ENCODE measurements around the gene MCRIP2. TPM values are rescaled to one million over a fixed set of nuclear protein-coding genes. Genes with fewer than 3 reads are reported as not detected.

MCRIP2 gene
- total RNA-seq, 2 donors from 2014 or later, result 22.8 to 34.2 TPM

GRCh38 chr16:651844-652243 lies 10.2 kb downstream of the MCRIP2 start:
- Histone ChIP-seq H3K36me3 (ENCODE audit: control insufficient read depth, insufficient read depth, low read length) (no peaks in the 10 kb centered on the region), H3K9ac (ENCODE audit: extremely low read depth, low read length, poor library complexity, severe bottlenecking) (no peak overlapping the region), H3K9me3 (ENCODE audit: control insufficient read depth, low read length) (no peaks in the 10 kb centered on the region), H3K4me3 (ENCODE audit: low read length) (no peak overlapping the region), H3K4me1 (ENCODE audit: control insufficient read depth, insufficient read depth, low read length) (no peaks in the 10 kb centered on the region), H3K27me3 (ENCODE audit: control insufficient read depth, insufficient read depth, low read length, poor library complexity, severe bottlenecking) (no peaks in the 10 kb centered on the region), H3K27ac (ENCODE audit: low read depth, low read length) (no peak overlapping the region)
- Mint-ChIP-seq H3K27me3 (ENCODE audit: insufficient read depth) (no peaks in the 10 kb centered on the region), H3K4me3 (no peak overlapping the region), H3K27ac (no peak overlapping the region), H3K4me1 (no peaks in the 10 kb centered on the region), H3K9me3 (no peaks in the 10 kb centered on the region), H3K36me3 (ENCODE audit: low read depth) (no peaks in the 10 kb centered on the region)
- 94 to 99% methylated on average over 15 to 22 of the region's 22 CpGs for WGBS, 2 experiments (ENCODE audit: insufficient coverage in 1 of 2, insufficient read length in 1 of 2)
- no peak for TF ChIP-seq CTCF (conservative IDR thresholded peaks at IDR 0.05)
- no peak for DNase-seq

GRCh38 chr16:652454-653305 lies 11.1 kb downstream of the MCRIP2 start:
- Histone ChIP-seq H3K4me3 (ENCODE audit: low read length) (no peak overlapping the region), H3K9ac (ENCODE audit: extremely low read depth, low read length, poor library complexity, severe bottlenecking) (no peak overlapping the region), H3K4me1 (ENCODE audit: control insufficient read depth, insufficient read depth, low read length) (no peaks in the 10 kb centered on the region), H3K36me3 (ENCODE audit: control insufficient read depth, insufficient read depth, low read length) (no peaks in the 10 kb centered on the region), H3K27me3 (ENCODE audit: control insufficient read depth, insufficient read depth, low read length, poor library complexity, severe bottlenecking) (no peaks in the 10 kb centered on the region), H3K9me3 (ENCODE audit: control insufficient read depth, low read length) (no peaks in the 10 kb centered on the region), H3K27ac (ENCODE audit: low read depth, low read length) (no peak overlapping the region)
- WGBS, 2 experiments (ENCODE audit: insufficient coverage in 1 of 2, insufficient read length in 1 of 2), result 95 to 97% methylated on average over 23 to 28 of the region's 28 CpGs
- Mint-ChIP-seq H3K4me3 (no peak overlapping the region), H3K9me3 (no peaks in the 10 kb centered on the region), H3K36me3 (ENCODE audit: low read depth) (no peaks in the 10 kb centered on the region), H3K27me3 (ENCODE audit: insufficient read depth) (no peaks in the 10 kb centered on the region), H3K4me1 (no peaks in the 10 kb centered on the region), H3K27ac (no peak overlapping the region)
- TF ChIP-seq CTCF (conservative IDR thresholded peaks at IDR 0.05), result no peak
- DNase-seq, result no peak

GRCh38 chr16:654034-654433 lies 12.4 kb downstream of the MCRIP2 start:
- Histone ChIP-seq H3K9ac (ENCODE audit: extremely low read depth, low read length, poor library complexity, severe bottlenecking) (no peak overlapping the region), H3K36me3 (ENCODE audit: control insufficient read depth, insufficient read depth, low read length) (no peaks in the 10 kb centered on the region), H3K27me3 (ENCODE audit: control insufficient read depth, insufficient read depth, low read length, poor library complexity, severe bottlenecking) (no peaks in the 10 kb centered on the region), H3K27ac (ENCODE audit: low read depth, low read length) (no peak overlapping the region), H3K4me1 (ENCODE audit: control insufficient read depth, insufficient read depth, low read length) (no peaks in the 10 kb centered on the region), H3K9me3 (ENCODE audit: control insufficient read depth, low read length) (no peaks in the 10 kb centered on the region), H3K4me3 (ENCODE audit: low read length) (no peak overlapping the region)
- Mint-ChIP-seq H3K4me1 (no peaks in the 10 kb centered on the region), H3K27ac (no peak overlapping the region), H3K4me3 (no peak overlapping the region), H3K36me3 (ENCODE audit: low read depth) (no peaks in the 10 kb centered on the region), H3K9me3 (no peaks in the 10 kb centered on the region), H3K27me3 (ENCODE audit: insufficient read depth) (no peaks in the 10 kb centered on the region)
- TF ChIP-seq CTCF (conservative IDR thresholded peaks at IDR 0.05), result no peak
- 94 to 96% methylated on average over 11 to 12 of the region's 12 CpGs for WGBS, 2 experiments (ENCODE audit: insufficient coverage in 1 of 2, insufficient read length in 1 of 2)
- DNase-seq, result no peak

All from endodermal cell (in vitro differentiated cells).